GM23248 (cell line): ENCODE results near the gene NOS2. TPM values are rescaled to one million over a fixed set of nuclear protein-coding genes. Genes with fewer than 3 reads are reported as not detected.

ENCODE experiments used
- DNase-seq: peaks from one replicate; pipeline ENCODE4 v3.0.0-alpha.2; 2015
- H2AFZ ChIP-seq: fragments of 200-600 bp; sonication (generic); 2 replicates; pipeline ENCODE4 v1.6.1; 2016; ENCODE audit warnings: antibody characterized with exemption
- H3F3A ChIP-seq: fragments of 200-600 bp; sonication (generic); 2 replicates; pipeline ENCODE4 v1.6.1; 2016; ENCODE audit warnings: mild to moderate bottlenecking, antibody characterized with exemption, mixed run types; ENCODE audit not compliant: insufficient read depth
- H3K27ac ChIP-seq: fragments of 200-600 bp; sonication (generic); 2 replicates; pipeline ENCODE4 v1.5.1; 2016; ENCODE audit warnings: mild to moderate bottlenecking
- H3K27me3 ChIP-seq: fragments of 200-600 bp; sonication (generic); replicated peaks from 2 replicates; pipeline ENCODE4 v1.6.1; 2016; ENCODE audit warnings: mild to moderate bottlenecking; ENCODE audit not compliant: insufficient read depth
- H3K36me3 ChIP-seq: fragments of 200-600 bp; sonication (generic); 2 replicates; pipeline ENCODE4 v1.6.1; 2016; ENCODE audit warnings: low read depth, mild to moderate bottlenecking
- H3K4me1 ChIP-seq: fragments of 200-600 bp; sonication (generic); 2 replicates; pipeline ENCODE4 v1.6.1; 2016; ENCODE audit warnings: mild to moderate bottlenecking; ENCODE audit not compliant: insufficient read depth
- H3K4me2 ChIP-seq: fragments of 200-600 bp; sonication (generic); one replicate; pipeline ENCODE4 v1.6.1; 2016; ENCODE audit warnings: mild to moderate bottlenecking; ENCODE audit not compliant: unreplicated experiment
- H3K4me3 ChIP-seq: fragments of 200-600 bp; sonication (generic); 2 replicates; pipeline ENCODE4 v1.5.1; 2016; ENCODE audit warnings: mild to moderate bottlenecking
- H3K79me2 ChIP-seq: fragments of 200-600 bp; sonication (generic); 2 replicates; pipeline ENCODE4 v1.6.1; 2016; ENCODE audit warnings: mild to moderate bottlenecking; ENCODE audit not compliant: insufficient read depth
- H3K9ac ChIP-seq: fragments of 200-600 bp; sonication (generic); 2 replicates; pipeline ENCODE4 v1.6.1; 2016; ENCODE audit warnings: mild to moderate bottlenecking
- H3K9me2 ChIP-seq: fragments of 200-600 bp; sonication (generic); 2 replicates; pipeline ENCODE4 v1.6.1; 2016; ENCODE audit warnings: mixed run types, mild to moderate bottlenecking, moderate library complexity; ENCODE audit not compliant: insufficient read depth
- H3K9me3 ChIP-seq: fragments of 200-600 bp; sonication (generic); one replicate; pipeline ENCODE4 v1.6.1; 2017; ENCODE audit warnings: low read depth
- H4K20me1 ChIP-seq: fragments of 200-600 bp; sonication (generic); 2 replicates; pipeline ENCODE4 v1.6.0; 2016; ENCODE audit not compliant: insufficient read depth
- EZH2 ChIP-seq: fragments of 200-600 bp; sonication (generic); IDR thresholded peaks from 2 replicates; pipeline ENCODE4 v1.6.1; 2018; ENCODE audit warnings: antibody characterized with exemption, mild to moderate bottlenecking; ENCODE audit not compliant: insufficient read depth, poor library complexity, severe bottlenecking
- EZH2phosphoT487 ChIP-seq: fragments of 200-600 bp; sonication (generic); IDR thresholded peaks from 2 replicates; pipeline ENCODE4 v1.6.1; 2018; ENCODE audit warnings: antibody characterized with exemption, moderate library complexity, mild to moderate bottlenecking, low read depth; ENCODE audit not compliant: insufficient read depth
- WGBS, 2 experiments: methylation state at CpG; one replicate each; pipeline ENCODE4 v1.1.6; 2015 to 2017; ENCODE audit warnings: low lambda C conversion rate in 2 of 2, low coverage in 1 of 2; ENCODE audit errors: missing lambda C conversion rate in 2 of 2; 5-methylcytosine and 5-hydroxymethylcytosine counted together
- in situ Hi-C: fragments of 300-500 bp; cut with MboI; formaldehyde crosslinking; loops from 2 replicates; pipeline ENCODE4 v1.15.0; 2020
- polyA plus RNA-seq: library from polyadenylated mRNA; unstranded; fragments of >200 nt; fragmentation: Nextera tagmentation; extraction: Ambion mirVana; gene quantifications from 2 replicates; pipeline ENCODE4 v1.2.1, GENCODE V29; 2016
- total RNA-seq: library from RNA; depleted of rRNA; stranded (reverse); fragments of >200 nt; shearing (Covaris generic); gene quantifications from 2 replicates; pipeline ENCODE4 v1.2.3, GENCODE V29; 2014

NOS2 gene
- total and polyA plus RNA-seq, 2 experiments from 2014 or later, result not detected

DNA sequence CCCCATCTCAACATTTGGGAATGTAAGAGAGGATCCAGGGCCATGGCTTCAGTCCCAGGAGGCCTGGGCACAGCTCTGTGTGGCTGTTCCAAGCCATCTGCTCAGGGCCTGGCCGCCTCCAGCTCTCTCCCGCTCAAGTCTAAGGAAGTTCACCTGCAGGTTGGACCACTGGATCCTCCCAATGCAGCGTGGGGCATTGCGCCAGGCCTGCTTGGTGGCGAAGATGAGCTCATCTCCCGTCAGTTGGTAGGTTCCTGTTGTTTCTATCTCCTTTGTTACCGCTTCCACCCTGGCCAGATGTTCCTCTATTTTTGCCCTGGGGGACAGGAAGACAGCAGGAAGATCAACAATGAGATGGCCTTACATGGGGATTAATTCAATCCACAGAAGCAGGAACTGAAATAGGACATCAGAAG is 17.5 kb downstream of the NOS2 start:
- H3K4me2 ChIP-seq, result no peak overlapping the region
- H2AFZ ChIP-seq, result no peak overlapping the region
- no peaks in the 10 kb centered on the region for H3K36me3 ChIP-seq
- 56 to 70% methylated on average over 7 of the region's 7 CpGs for WGBS, 2 experiments
- H3K9me3 ChIP-seq, result no peaks in the 10 kb centered on the region
- no peak overlapping the region for H3K9ac ChIP-seq
- TF ChIP-seq EZH2, result no peak
- no peak for TF ChIP-seq EZH2phosphoT487
- H3K4me3 ChIP-seq, result no peak overlapping the region
- no peaks in the 10 kb centered on the region for H3F3A ChIP-seq
- no peak overlapping the region for H3K27ac ChIP-seq
- H3K9me2 ChIP-seq, result no peaks in the 10 kb centered on the region
- in situ Hi-C loops, result no loop called here
- H4K20me1 ChIP-seq, result no peaks in the 10 kb centered on the region
- no peaks in the 10 kb centered on the region for H3K79me2 ChIP-seq
- H3K4me1 ChIP-seq, result no peaks in the 10 kb centered on the region
- H3K27me3 ChIP-seq, result peaks cover 5% of the 10 kb centered on the region; the same call in 1 of the 2 replicates
- no peak for DNase-seq

DNA sequence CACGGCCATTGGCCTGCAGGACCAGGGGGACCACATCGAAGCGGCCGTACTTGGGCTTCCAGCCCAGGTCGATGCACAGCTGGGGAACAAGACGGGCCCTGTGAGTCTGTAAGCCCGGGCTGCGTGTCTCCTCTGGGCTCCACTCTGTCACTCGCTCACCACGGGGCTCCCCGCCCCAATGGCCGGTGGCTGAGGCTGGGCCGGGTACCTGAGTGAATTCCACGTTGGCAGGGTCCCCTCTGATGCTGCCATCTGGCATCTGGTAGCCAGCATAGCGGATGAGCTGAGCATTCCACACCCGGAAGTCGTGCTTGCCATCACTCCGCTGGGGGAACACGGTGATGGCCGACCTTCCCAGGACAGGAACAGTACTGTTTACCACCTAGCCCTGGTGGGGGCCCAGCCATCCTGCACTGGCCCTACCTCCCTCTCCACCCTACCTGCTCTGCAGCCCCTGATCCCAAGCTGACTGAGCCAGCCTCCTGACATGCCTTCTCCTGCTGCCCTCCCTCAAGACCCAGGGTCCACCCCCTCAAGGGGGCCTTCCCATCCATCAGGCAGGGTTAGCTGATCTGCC is 19.4 kb downstream of the NOS2 start:
- Histone ChIP-seq H3K9ac (no peak overlapping the region), H3K4me2 (no peak overlapping the region), H3K27ac (no peak overlapping the region), H2AFZ (no peak overlapping the region), H3K9me3 (no peaks in the 10 kb centered on the region), H3K4me3 (no peak overlapping the region), H3K27me3 (peaks cover 5% of the 10 kb centered on the region; the same call in 1 of the 2 replicates), H3K4me1 (no peaks in the 10 kb centered on the region), H3K36me3 (no peaks in the 10 kb centered on the region), H3F3A (no peaks in the 10 kb centered on the region), H4K20me1 (no peaks in the 10 kb centered on the region), H3K9me2 (no peaks in the 10 kb centered on the region), H3K79me2 (no peaks in the 10 kb centered on the region)
- no peak for TF ChIP-seq EZH2phosphoT487
- TF ChIP-seq EZH2, result no peak
- 70 to 79% methylated on average over 19 to 20 of the region's 20 CpGs for WGBS, 2 experiments
- in situ Hi-C loops, result no loop called here
- DNase-seq, result no peak

GRCh38 chr17:27780092-27780827 is 20.1 kb downstream of the NOS2 start:
- Histone ChIP-seq H3K27me3 (peaks cover 5% of the 10 kb centered on the region; the same call in 1 of the 2 replicates), H3K4me1 (no peaks in the 10 kb centered on the region), H3K9me2 (no peaks in the 10 kb centered on the region), H3K27ac (no peak overlapping the region), H3K36me3 (no peaks in the 10 kb centered on the region), H3K9ac (no peak overlapping the region), H3K4me3 (no peak overlapping the region), H3K4me2 (no peak overlapping the region), H3K79me2 (no peaks in the 10 kb centered on the region), H3K9me3 (no peaks in the 10 kb centered on the region), H3F3A (no peaks in the 10 kb centered on the region), H4K20me1 (no peaks in the 10 kb centered on the region), H2AFZ (no peak overlapping the region)
- in situ Hi-C loops, result no loop called here
- TF ChIP-seq EZH2phosphoT487, result no peak
- no peak for DNase-seq
- WGBS, 2 experiments, result 40 to 42% methylated on average over 8 of the region's 8 CpGs

- no peaks in the 10 kb centered on the region for H3K9me2 ChIP-seq
- no peak overlapping the region for H3K4me3 ChIP-seq
- DNase-seq, result peak; percentile 53
- in situ Hi-C loops, result no loop called here
- 49 to 54% methylated on average over 4 of the region's 4 CpGs for WGBS, 2 experiments
- no peak overlapping the region for H3K9ac ChIP-seq
- H3K4me2 ChIP-seq, result no peak overlapping the region
- no peak for TF ChIP-seq EZH2phosphoT487
- no peak for TF ChIP-seq EZH2
- no peak overlapping the region for H2AFZ ChIP-seq
- H3K79me2 ChIP-seq, result no peaks in the 10 kb centered on the region
- no peaks in the 10 kb centered on the region for H3K4me1 ChIP-seq
- no peak overlapping the region for H3K27ac ChIP-seq
- H3F3A ChIP-seq, result no peaks in the 10 kb centered on the region
- no peaks in the 10 kb centered on the region for H4K20me1 ChIP-seq
- H3K36me3 ChIP-seq, result no peaks in the 10 kb centered on the region
- no peaks in the 10 kb centered on the region for H3K9me3 ChIP-seq
- no peaks in the 10 kb centered on the region; the same call in 1 of the 2 replicates for H3K27me3 ChIP-seq
These were observed 22.1 kb downstream of the NOS2 start for GRCh38 chr17:27778183-27778582.
